Hematopoietic multipotent progenitor cell treated with erythropoietin and hydrocortisone succinate and interleukin-3 and kit ligand, for 8 days (in vitro differentiated cells): ENCODE measurements around the gene CNTLN.
"Not testable (repeated sequence)": the region's sequence is repeated elsewhere in the genome, so short reads cannot be mapped to it uniquely, and the experiment has no call there.

Experiments
- DNase-seq: peaks from one replicate; pipeline ENCODE4 v3.0.0-alpha.2; 2015

CNTLN gene

GRCh38 chr9:17322882-17323864 lies 188.3 kb downstream of the CNTLN start:
- DNase-seq = no peak

GRCh38 chr9:17328331-17328730 lies 193.5 kb downstream of the CNTLN start:
- DNase-seq = no peak

DNA sequence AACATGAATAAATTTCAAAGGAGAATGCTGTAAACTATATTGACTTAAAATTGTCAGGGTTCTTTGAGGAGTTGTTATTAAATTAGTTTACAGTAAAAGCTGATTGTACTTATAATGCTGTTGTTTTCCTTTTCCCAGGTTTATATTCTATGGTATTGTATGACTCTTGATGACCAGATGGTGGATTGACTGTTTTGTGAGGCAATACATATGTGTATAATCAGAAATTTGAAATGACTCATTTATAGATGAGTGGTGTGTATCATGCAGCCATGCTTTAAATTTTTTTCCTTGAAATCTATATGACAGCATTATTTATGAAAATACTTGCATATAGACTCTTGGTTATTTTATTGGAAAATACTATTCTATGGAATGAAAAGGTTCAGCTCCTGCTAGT lies 195.3 kb downstream of the CNTLN start:
- no peak for DNase-seq

GRCh38 chr9:17332115-17332514 lies 197.3 kb downstream of the CNTLN start:
- DNase-seq = no peak

GRCh38 chr9:17339156-17339555 lies 204.3 kb downstream of the CNTLN start:
- peak; percentile 53 for DNase-seq

GRCh38 chr9:17342696-17343095 lies 207.9 kb downstream of the CNTLN start:
- DNase-seq = no peak

DNA sequence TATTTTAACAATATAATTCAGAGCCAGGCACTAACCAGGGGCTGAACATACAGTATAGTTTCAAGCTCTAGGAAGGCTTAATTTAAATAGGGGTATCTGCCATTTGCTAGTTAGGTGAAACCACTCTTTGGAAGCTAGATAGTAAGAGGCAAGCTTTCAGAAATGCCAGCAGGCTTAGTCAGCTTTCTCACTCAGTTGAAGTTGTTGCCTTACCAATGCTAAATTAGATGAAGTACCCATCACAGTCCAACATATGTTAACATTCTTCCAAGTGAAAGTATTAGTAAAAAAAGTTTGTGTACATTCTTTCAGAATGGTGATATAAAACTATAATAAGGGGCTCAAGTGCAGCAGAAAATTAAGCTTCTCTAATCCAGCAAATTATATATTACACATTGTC lies 215.0 kb downstream of the CNTLN start:
- no peak for DNase-seq

DNA sequence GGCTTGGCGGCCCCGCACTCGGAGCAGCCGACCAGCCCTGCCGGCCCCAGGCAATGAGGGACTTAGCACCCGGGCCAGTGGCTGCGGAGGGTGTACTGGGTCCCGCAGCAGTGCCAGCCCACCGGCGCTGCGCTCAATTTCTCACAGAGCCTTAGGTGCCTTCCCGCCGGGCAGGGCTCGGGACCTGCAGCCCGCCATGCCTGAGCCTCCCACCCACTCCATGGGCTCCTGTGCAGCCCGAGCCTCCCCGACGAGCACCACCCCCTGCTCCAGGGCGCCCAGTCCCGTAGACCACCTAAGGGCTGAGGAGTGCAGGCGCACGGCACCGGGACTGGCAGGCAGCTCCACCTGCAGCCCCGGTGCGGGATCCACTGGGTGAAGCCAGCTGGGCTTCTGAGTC lies 219.2 kb downstream of the CNTLN start:
- not testable (repeated sequence) for DNase-seq

GRCh38 chr9:17361378-17361777 lies 226.5 kb downstream of the CNTLN start:
- DNase-seq = no peak

- DNase-seq = no peak
Observed at GRCh38 chr9:17367035-17367434, 232.2 kb downstream of the CNTLN start.

DNA sequence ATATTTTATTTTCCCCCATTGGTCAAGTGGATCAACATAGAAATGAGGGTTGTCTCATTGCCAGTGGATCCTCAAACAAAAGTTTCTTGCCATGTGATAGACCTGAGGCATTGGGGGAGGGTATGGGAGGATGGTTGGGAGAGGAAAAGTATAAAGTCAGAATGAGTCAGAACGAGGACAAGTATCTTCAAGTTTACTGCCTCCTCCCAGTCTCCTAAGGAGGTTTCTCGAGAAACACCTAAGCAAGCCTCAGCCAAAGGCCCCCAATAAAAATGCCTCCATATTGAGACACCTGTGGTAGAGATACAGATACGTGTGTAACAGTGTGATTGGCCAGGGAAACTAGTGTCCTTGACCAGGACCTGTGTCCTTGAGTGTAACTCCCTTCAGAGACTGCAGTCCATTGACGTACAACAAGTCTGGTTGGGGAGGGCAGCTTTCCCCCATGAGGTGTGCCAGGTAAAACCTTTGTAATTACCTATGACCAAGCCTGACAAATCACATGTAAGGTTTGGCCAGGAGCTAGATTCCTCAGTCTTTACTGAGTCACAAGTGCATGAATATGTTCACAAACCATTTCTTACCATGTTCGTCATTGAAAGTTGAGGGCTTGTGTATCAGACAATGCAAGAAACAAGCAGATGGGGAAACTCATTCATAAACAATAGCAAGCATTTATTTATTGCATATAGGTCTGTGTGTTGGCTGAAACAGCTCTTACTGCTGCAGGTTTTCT lies 245.5 kb downstream of the CNTLN start:
- DNase-seq = no peak

GRCh38 chr9:17387565-17387964 lies 252.7 kb downstream of the CNTLN start:
- DNase-seq = no peak

- no peak for DNase-seq
Observed at GRCh38 chr9:17389026-17389425, 254.2 kb downstream of the CNTLN start.

- no peak for DNase-seq
Observed at GRCh38 chr9:17394881-17395510, 260.2 kb downstream of the CNTLN start.

GRCh38 chr9:17397166-17397728 lies 262.4 kb downstream of the CNTLN start:
- not testable (repeated sequence) for DNase-seq

DNA sequence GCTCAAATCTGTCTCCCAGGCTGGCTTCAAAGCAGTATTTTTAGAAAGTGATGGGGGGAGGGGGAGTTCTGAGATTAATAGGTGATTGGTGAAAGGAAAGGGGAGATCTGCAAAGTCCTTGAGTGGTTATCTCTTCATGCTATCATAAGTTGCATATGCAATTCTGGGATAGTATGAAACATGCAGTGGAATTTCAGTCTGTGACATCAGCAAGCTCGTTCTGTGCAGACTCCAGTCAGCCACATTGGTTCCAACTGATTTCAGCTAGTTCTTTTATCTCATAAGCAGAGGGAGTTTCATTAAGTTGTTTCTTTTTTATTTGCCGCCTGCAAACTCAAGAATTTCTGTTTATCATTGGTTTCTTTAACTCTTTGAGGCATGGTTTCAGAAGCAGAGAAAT lies 263.5 kb downstream of the CNTLN start:
- DNase-seq = no peak

DNA sequence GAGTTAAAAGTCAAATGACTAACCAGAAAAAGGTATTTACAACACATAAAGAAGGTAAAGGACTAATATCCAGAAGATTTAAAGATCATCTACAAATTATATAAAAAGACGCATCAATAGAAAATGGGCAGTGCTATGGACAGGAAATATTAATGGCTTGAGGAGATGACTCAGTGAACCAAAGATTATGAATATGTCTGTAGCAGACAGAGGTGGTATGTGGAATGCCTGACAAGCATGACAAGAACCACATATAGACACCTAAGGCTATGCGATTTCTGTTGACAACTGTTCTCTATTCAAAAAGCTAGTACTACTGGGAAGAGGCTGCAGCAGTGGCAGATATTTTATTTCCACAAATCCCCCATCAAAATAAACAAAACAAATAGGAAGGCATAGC lies 267.0 kb downstream of the CNTLN start:
- DNase-seq = no peak

DNA sequence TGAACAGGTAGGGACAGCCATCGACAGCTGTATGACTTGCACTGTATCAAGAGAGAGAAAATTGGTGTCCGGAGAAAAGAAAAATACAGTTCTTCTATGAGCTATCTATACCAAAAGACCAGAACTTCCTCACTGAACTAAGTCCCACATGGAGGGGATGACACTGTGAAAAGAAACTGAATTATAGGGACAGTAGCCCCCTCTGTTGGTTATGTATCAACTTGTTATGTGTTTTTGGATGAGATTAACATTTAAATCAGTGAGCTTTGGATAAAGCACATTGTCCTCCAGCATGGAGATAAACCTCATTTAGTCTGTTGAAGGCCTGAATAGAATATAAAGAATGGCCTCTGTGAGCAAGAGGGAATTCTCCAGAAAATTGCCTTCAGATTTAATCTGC lies 267.5 kb downstream of the CNTLN start:
- peak; percentile 72 for DNase-seq

DNA sequence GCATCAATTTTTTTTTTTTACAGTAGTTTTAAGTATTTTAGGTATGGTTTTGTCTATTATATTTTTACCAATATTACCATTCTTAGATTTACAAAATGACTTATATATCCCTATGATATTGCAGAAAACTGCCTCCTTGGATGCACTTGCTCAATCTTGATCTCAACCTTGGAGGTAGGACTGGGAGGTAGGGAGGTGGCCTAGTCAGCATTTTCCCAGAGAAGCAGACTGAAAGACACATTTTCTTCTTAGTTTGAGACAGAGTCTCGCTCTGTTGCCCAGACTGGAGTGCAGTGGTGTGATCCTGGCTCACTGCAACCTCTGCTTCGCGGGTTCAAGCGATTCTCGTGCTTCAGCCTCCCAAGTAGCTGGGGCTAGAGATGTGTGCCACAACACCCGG lies 268.7 kb downstream of the CNTLN start:
- DNase-seq = no peak

DNA sequence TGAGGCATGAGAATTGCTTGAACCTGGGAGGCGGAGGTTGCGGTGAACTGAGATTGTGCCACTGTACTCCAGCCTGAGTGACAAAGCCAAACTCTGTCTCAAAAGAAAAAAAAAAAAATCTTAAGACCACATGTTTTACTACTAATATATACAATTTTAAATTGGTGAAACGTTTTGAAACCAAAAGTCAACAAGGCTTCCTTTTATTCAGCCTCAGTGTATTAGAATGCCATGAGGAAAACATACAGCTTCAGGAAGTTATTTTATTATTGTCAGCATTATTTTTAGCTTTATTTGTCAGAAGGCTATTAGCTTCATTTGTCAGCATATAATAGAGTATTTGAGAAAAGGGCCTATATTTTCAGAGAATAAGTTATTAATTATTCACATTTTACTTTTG lies 280.1 kb downstream of the CNTLN start:
- no peak for DNase-seq

DNA sequence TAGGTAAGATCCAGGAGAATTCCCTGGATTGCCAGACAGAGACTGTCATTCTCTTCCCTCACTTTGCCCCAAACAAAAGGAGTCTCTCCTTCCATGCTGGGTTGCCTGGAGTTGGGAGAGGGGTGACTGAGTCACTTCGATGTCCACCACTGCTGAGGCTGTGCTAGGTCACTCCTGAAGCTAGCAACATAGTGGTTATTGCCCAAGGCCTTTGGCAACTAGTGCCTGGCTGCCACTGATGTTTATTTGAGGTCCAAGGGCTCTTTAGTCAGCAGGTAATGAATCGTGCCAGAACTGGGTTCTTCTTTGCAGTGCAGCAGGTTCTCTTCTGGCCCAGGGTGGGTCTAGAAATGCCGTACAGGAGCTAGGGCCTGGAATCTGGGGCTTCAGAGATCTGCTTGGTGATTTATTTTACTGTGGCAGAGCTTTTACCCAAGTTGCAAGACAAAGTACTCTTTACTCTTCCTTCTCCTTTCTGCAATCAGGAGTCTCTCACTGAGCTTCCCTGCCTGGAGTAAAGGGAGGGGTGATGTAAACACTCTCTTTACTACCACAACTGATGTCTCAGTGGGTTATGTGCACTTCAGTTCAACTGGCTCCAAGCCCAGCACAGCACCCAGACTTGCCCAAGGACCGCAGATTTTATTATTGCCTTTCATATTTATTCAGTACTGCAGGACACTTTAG lies 288.3 kb downstream of the CNTLN start:
- DNase-seq = no peak

DNA sequence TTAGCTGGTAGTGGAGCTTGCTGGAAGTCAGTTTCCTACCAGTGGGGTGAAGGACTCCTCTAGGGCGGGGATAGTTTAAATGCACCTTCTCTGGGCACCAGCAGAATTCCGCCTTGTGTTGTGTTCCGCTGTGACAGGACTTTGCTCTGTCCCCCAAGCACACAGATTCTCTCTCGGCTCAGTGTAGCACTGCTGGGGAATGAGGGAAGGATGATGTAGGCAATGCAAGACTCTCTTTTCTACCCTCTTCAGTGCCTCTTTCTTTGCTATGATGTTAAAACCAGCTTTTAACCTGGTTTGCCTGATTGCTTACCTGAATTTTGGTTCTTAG lies 288.8 kb downstream of the CNTLN start:
- no peak for DNase-seq

DNA sequence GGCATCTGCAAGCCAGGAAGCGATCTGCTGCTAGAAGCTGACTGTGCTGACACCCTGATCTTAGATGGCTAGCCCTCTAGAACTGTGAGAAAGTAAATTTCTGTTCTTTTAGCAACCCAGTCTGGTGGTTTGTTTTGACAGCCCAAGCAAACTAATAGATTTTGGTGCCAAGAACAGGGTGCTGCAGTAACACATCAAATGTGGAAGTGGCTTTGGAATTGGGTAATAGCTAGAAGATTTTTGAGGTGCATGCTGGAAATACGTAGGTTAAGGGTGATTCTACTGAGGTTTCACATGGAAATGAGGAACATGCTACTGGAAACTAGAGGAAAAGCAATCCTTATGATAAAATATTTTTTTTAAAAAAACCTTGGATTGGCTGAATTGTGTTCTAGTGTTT lies 290.5 kb downstream of the CNTLN start:
- DNase-seq = no peak
